ENCODE measurements around the gene EFNB2. TPM values are rescaled to one million over a fixed set of nuclear protein-coding genes. Genes with fewer than 3 reads are reported as not detected.
A peak's percentile ranks its signal among the peaks of the same experiment; 100 is the strongest.

Gene EFNB2
- total RNA-seq, 1 experiment from 2014 or later = 11.9 TPM

DNA sequence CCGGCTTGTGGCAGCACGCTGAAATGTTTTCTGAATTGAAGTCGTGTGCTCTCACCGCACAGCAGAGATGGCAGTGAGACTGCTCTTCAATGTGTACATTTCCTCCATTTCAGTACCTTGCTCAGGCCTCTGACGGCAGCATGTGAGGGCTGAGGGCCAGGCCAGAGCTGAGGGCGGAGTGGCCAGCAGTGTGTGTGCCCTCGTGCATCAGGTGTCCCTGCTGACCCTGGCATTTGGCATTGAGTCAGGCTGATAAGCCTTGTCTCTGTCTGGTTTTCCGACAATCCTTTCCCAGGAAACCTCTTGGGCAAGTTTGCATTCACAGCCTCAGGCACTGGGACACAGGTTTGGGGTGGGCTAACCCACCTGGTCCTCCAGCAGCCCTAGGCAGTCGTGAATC is 62.3 kb downstream of the EFNB2 start:
- in situ Hi-C loops (cut with HindIII; ENCODE audit: low pct_unique_long_range_greater_than_20kb, low sequenced_read_pairs) = no loop called here
- no peak for DNase-seq (ENCODE audit: low read depth)

DNA sequence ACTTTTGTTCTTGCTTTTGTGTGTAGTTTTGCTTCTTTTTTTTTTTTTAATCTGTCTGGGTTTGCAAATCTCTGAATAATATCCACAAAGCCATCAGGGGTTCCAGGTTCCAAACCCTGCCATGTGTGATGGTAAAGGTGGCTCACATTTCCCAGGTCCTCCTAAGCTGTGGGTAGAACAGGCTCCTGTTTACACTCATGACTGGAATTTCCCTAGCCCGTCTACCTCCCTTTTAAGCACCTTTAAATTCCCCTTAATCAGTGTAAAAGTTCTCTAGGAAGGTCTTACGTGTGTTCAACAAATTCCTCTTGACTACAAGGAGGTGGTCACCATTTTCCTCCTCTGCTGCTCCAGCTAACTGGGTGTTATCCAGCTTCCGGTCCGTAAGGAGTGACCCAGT is 62.8 kb downstream of the EFNB2 start:
- no peak for DNase-seq (ENCODE audit: low read depth)
- in situ Hi-C loops (cut with HindIII; ENCODE audit: low pct_unique_long_range_greater_than_20kb, low sequenced_read_pairs) = no loop called here

GRCh38 chr13:106471957-106472543 is 63.4 kb downstream of the EFNB2 start:
- DNase-seq (ENCODE audit: low read depth) = peak; percentile 91
- in situ Hi-C loops (cut with HindIII; ENCODE audit: low pct_unique_long_range_greater_than_20kb, low sequenced_read_pairs) = no loop called here

DNA sequence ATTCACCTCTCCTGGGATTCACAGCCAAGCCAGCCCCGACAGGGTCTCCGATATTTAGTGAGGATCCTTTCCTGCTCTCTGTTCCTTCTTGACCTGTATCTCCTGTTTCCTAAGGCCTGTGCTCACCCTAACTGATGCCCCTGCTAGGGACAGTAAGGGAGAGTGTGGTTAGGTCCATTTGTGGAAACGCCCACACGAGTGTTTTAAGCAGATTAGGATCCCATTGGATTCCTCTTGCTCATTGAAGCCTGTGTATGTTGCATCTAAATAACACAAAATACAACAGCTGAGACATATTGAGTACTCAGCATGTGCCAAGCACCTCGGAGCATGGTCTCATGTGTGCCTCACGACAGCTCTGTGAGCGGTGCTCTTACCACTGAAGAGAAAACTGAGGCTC is 64.9 kb downstream of the EFNB2 start:
- in situ Hi-C loops (cut with HindIII; ENCODE audit: low pct_unique_long_range_greater_than_20kb, low sequenced_read_pairs) = no loop called here

DNA sequence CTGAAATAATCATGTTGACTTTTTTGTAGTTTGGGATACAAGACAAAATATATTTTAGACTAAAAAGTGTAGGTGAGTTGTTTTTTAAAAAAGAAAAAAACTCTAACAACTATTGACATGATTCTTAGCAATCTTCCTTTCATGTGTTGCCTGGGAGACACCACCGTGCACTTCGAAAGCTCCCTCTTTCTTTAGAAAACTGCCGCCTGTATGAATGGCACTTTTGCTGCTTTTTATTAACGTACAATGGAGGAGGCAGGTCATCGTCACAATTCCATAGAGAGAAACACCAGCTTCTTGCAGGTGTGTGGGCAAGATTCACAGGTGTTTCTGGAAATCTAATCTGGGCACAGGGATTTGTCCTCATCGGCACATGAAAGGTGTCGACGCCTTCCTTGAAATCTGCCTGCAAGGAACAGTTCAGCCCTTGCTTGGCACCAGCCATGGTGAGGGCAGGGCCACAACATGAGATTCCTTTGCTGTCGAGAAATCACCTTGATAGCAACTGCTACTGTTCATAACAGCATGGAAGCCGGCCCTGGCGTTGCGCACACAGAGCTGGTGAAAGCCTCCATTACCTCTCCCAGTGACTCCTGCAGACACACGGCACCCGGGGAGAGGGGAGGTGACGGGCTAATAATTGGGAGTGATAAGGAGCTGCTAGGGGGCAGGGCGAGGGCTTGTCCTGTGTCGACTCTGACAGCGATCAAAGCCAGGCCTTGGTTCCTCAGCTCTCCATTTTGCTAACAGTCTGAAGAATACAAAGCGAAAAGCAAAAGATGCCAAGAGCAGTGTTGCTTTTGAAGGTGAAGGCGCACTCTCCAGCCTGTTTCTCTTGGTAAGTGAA is 66.5 kb downstream of the EFNB2 start:
- in situ Hi-C loops (cut with HindIII; ENCODE audit: low pct_unique_long_range_greater_than_20kb, low sequenced_read_pairs) = no loop called here
- no peak for DNase-seq (ENCODE audit: low read depth)

More for the DNA sequence above, 64.9 kb downstream of the EFNB2 start:
- DNase-seq (ENCODE audit: low read depth) = no peak

DNA sequence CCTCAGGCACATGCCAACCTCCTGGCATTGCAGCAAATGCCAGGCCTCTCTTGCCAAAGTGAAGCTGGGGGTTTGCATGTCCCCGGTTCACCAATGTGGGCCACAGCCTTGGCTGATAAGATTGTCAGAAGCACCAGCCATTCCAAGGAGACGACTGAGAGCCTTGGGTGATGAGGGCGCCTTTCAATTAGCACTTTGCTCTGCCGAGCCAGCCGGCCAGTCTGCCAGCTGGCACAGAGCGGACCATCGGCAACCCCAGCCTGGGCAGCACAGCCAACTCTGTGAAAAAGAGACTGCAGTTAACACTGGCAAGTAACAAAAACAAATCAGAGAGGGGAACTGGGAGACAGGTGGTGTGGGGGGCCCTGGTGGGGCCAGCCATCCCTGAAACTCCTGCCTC is 67.3 kb downstream of the EFNB2 start:
- in situ Hi-C loops (cut with HindIII; ENCODE audit: low pct_unique_long_range_greater_than_20kb, low sequenced_read_pairs) = no loop called here

GRCh38 chr13:106467427-106468122 is 67.9 kb downstream of the EFNB2 start:
- no peak for DNase-seq (ENCODE audit: low read depth)
- in situ Hi-C loops (cut with HindIII; ENCODE audit: low pct_unique_long_range_greater_than_20kb, low sequenced_read_pairs) = no loop called here

More for the DNA sequence above, 67.3 kb downstream of the EFNB2 start:
- no peak for DNase-seq (ENCODE audit: low read depth)

GRCh38 chr13:106466691-106467426 is 68.6 kb downstream of the EFNB2 start:
- DNase-seq (ENCODE audit: low read depth) = no peak
- in situ Hi-C loops (cut with HindIII; ENCODE audit: low pct_unique_long_range_greater_than_20kb, low sequenced_read_pairs) = no loop called here

GRCh38 chr13:106464076-106464475 is 71.4 kb downstream of the EFNB2 start:
- in situ Hi-C loops (cut with HindIII; ENCODE audit: low pct_unique_long_range_greater_than_20kb, low sequenced_read_pairs) = no loop called here
- DNase-seq (ENCODE audit: low read depth) = no peak

DNA sequence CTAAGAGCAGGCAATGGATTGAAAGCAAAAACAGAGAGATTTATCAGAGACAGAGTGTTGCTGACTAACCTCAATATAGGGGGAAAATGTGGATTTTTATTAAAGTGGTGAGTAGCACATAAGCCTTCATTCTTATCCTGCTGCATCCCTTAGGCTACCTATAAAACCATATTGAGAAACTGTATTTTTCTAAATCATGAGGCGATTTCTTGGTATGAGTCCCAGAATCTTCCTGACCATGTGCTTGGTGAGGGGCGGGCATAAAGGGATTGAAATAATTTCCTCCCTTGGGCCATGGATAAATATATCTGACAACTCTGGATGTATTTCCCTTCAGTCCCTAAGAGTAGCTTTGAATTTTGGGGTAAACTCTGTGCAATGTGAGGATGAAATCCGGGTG is 72.8 kb downstream of the EFNB2 start:
- DNase-seq (ENCODE audit: low read depth) = no peak
- in situ Hi-C loops (cut with HindIII; ENCODE audit: low pct_unique_long_range_greater_than_20kb, low sequenced_read_pairs) = no loop called here

- DNase-seq (ENCODE audit: low read depth) = no peak
- in situ Hi-C loops (cut with HindIII; ENCODE audit: low pct_unique_long_range_greater_than_20kb, low sequenced_read_pairs) = no loop called here
These were observed 79.7 kb downstream of the EFNB2 start for GRCh38 chr13:106455777-106456176.

DNA sequence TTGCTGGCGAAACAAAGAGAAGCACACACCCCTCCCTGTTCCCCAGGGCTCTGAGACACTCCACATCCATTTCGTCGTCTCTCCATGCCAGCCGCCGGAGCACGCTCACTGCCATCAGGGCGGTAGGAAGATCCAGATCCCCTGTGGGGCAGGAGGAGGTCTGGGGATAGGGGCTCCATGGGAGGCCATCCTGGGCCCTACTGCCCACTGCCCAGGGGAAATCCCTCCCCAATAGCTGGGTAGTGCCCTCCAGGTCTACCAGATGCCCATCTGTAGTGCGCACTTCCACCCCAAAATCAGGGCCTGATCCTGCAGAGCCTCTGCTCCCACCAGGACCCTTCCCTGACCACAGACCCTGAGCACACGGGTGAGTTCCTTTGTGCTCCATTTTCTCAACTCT is 80.3 kb downstream of the EFNB2 start:
- DNase-seq (ENCODE audit: low read depth) = no peak
- in situ Hi-C loops (cut with HindIII; ENCODE audit: low pct_unique_long_range_greater_than_20kb, low sequenced_read_pairs) = no loop called here

GRCh38 chr13:106453101-106453500 is 82.4 kb downstream of the EFNB2 start:
- no peak for DNase-seq (ENCODE audit: low read depth)
- in situ Hi-C loops (cut with HindIII; ENCODE audit: low pct_unique_long_range_greater_than_20kb, low sequenced_read_pairs) = no loop called here

GRCh38 chr13:106450991-106451390 is 84.5 kb downstream of the EFNB2 start:
- no peak for DNase-seq (ENCODE audit: low read depth)
- in situ Hi-C loops (cut with HindIII; ENCODE audit: low pct_unique_long_range_greater_than_20kb, low sequenced_read_pairs) = no loop called here

DNA sequence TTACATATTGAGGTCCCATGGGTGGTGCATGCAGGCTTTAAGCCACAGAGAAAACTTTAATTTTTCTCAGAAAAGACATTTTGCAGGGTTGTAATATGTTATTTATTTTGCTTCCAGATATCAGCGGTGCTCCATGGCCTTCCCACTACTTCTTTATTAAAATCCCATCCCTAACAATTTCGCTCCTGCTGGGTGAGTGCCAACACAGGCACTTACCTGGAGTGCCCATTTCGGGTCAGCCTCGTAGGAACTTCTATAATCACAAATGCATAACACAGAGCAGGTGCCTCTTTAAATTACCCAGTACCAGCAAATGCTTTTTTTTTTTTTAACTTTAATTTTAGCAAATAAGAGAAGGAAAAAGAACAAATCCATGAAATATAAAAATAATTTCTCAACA is 86.4 kb downstream of the EFNB2 start:
- no peak for DNase-seq (ENCODE audit: low read depth)
- in situ Hi-C loops (cut with HindIII; ENCODE audit: low pct_unique_long_range_greater_than_20kb, low sequenced_read_pairs) = no loop called here

DNA sequence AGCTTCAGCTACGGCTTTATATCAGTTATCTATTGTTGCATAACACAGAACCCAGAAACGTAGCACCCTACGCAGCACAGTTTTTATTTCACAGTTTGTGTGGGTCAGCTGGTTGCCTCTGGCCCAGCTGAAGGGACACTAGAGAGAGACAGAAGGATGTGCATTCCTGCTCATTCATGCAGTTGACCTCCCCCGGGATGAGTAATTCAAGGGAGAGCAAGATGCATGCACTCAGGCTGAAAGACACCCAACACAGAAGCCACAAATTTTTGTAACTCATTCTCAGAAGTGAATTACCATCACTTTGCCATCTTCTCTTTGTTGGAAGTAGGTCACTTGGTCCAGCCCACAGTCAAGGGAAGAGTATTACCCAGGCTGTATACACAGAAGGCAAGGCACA is 89.5 kb downstream of the EFNB2 start:
- DNase-seq (ENCODE audit: low read depth) = peak; percentile 69
- in situ Hi-C loops (cut with HindIII; ENCODE audit: low pct_unique_long_range_greater_than_20kb, low sequenced_read_pairs) = no loop called here

DNA sequence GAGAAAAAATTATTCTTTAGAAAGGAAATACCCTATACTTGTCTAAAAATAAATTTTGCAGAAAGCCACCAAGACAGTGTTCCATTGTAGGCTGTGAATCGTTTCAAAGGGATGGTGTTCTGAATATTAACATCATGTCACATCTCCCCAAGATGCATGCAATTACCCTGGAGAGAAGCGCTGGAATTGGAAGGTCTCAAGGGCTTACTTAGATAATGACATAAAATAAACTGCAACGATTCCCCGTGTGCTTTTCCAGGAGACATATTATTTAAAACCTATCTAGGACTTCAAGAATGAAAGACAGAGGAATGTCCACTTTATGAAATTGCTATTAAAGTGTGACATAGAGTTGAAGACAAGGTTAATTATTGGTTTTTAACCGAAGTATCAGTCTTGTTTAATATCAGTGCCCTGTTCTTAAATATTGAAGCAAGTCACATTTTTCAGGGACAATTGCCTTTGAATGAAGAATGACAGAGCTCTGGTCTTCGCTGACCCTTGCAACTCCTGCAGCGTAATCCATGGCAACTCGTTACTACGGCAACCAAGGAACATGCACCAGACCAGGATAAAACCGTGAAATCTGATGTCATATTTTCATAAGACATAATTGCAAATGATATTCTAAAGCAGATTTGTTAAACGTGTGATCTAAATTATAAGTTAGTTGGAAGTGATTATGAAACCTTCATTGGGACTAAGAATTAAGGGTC is 91.7 kb downstream of the EFNB2 start:
- in situ Hi-C loops (cut with HindIII; ENCODE audit: low pct_unique_long_range_greater_than_20kb, low sequenced_read_pairs) = no loop called here
- DNase-seq (ENCODE audit: low read depth) = no peak

- DNase-seq (ENCODE audit: low read depth) = no peak
- in situ Hi-C loops (cut with HindIII; ENCODE audit: low pct_unique_long_range_greater_than_20kb, low sequenced_read_pairs) = no loop called here
These were observed 94.6 kb downstream of the EFNB2 start for GRCh38 chr13:106440866-106441265.

Measured in Caki2 (cell line).